Fibroblast of lung (primary cell): Measurements from ENCODE around the gene RIMS4. TPM values are rescaled to one million over a fixed set of nuclear protein-coding genes. Genes with fewer than 3 reads are reported as not detected.

Experiments used
- DNase-seq, 2 donors: peaks; one replicate each; pipeline versions ENCODE4 v3.0.0 to v3.0.0-alpha.2; 2010; ENCODE audit warnings: low read depth in 2 of 2
- H2AFZ ChIP-seq: 2 replicates; pipeline ENCODE4 v1.5.1; 2012; ENCODE audit warnings: low read length, control low read depth, inconsistent platforms
- H3K27ac ChIP-seq: 2 replicates; pipeline ENCODE4 v1.5.1; 2011; ENCODE audit warnings: low read length, control low read depth; ENCODE audit not compliant: insufficient read depth
- H3K27me3 ChIP-seq: 2 replicates; pipeline ENCODE4 v1.5.1; 2011; ENCODE audit warnings: mild to moderate bottlenecking, low read length; ENCODE audit not compliant: control insufficient read depth, insufficient read depth
- H3K36me3 ChIP-seq: 2 replicates; pipeline ENCODE4 v1.5.1; 2011; ENCODE audit warnings: low read length; ENCODE audit not compliant: control insufficient read depth, insufficient read depth
- H3K4me1 ChIP-seq: 2 replicates; pipeline ENCODE4 v1.5.1; 2011; ENCODE audit warnings: low read length; ENCODE audit not compliant: control insufficient read depth, insufficient read depth; ENCODE audit errors: extremely low read depth
- H3K4me2 ChIP-seq: 2 replicates; pipeline ENCODE4 v1.5.1; 2011; ENCODE audit warnings: low read length, control low read depth; ENCODE audit not compliant: insufficient read depth; ENCODE audit errors: extremely low read depth
- H3K4me3 ChIP-seq, 4 experiments: fragments of 200-600 bp in 1 of 4; sonication (generic) in 1 of 4; replicated peaks in 1 of 4; 2 replicates each; pipeline ENCODE4 v1.5.1; 2011 to 2016; ENCODE audit warnings: low read length in 4 of 4, low read depth in 3 of 4, mild to moderate bottlenecking in 3 of 4, control low read depth in 2 of 4, inconsistent platforms in 1 of 4, mixed read lengths in 1 of 4; ENCODE audit not compliant: insufficient read depth in 1 of 4; ENCODE audit errors: control extremely low read depth in 1 of 4
- H3K79me2 ChIP-seq: 2 replicates; pipeline ENCODE4 v1.5.1; 2012; ENCODE audit warnings: mild to moderate bottlenecking, low read length, inconsistent platforms; ENCODE audit not compliant: control insufficient read depth, insufficient read depth
- H3K9ac ChIP-seq: 2 replicates; pipeline ENCODE4 v1.5.1; 2011; ENCODE audit warnings: mild to moderate bottlenecking, low read length, control low read depth; ENCODE audit not compliant: insufficient read depth
- H3K9me3 ChIP-seq: 2 replicates; pipeline ENCODE4 v1.5.1; 2012; ENCODE audit warnings: low read depth, low read length; ENCODE audit not compliant: control insufficient read depth, insufficient read depth
- H4K20me1 ChIP-seq: 2 replicates; pipeline ENCODE4 v1.5.1; 2011; ENCODE audit warnings: low read length; ENCODE audit not compliant: control insufficient read depth, insufficient read depth; ENCODE audit errors: extremely low read depth
- EZH2 ChIP-seq: IDR thresholded peaks from 2 replicates; pipeline ENCODE4 v1.5.1; 2012; ENCODE audit warnings: low read length, control low read depth, mild to moderate bottlenecking; ENCODE audit errors: missing control alignments
- polyA plus RNA-seq, 2 donors: library from polyadenylated mRNA; depleted of rRNA in 1 of 2; stranded (reverse) in 1 of 2; unstranded in 1 of 2; fragments of >200 nt; gene quantifications; 2 replicates each; pipeline ENCODE4 v1.2.1, GENCODE V29; 2011 to 2012; ENCODE audit warnings: missing spikeins in 1 of 2
- total RNA-seq: library from RNA; depleted of rRNA; stranded (reverse); fragments of >200 nt; gene quantifications from 2 replicates; pipeline ENCODE4 v1.2.1, GENCODE V29; 2014
- TF ChIP-seq, protein P1 (sequence below), 2 donors: IDR thresholded peaks in 1 of 2; conservative IDR thresholded peaks in 1 of 2; 1 replicate in 1 of 2; 2 replicates in 1 of 2; pipeline ENCODE4 v1.5.1; 2011 to 2012; ENCODE audit warnings: low read length in 2 of 2, control low read depth in 1 of 2, inconsistent platforms in 1 of 2, low read depth in 1 of 2, mild to moderate bottlenecking in 1 of 2

Gene RIMS4
- total and polyA plus RNA-seq, 2 donors (not counting 1 experiment from before 2014, with no cell fraction given), result under 0.01 to 0.03 TPM

DNA sequence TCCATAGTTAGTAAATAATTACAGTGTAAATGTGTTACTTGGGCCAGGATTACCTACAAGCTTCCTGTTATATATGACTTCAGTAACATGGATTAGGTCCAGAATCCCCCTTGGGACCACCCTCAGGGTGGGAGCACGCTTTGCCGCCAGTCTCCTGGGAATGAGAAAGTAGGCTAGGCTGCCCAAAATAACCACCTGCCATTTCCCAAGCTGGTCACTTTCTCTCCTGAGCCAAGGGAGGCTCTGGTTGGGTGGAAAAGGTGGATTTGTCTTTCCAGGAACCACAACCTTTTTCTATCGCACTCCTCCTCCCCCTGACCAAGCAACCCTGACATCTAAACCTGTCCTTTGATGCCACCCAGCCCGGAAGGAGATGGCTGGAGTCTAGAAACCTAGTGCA, 9.6 kb upstream of the RIMS4 start:
- no peaks in the 10 kb centered on the region for H3K79me2 ChIP-seq
- H3K9me3 ChIP-seq, result no peaks in the 10 kb centered on the region
- H3K27me3 ChIP-seq, result peaks cover 4% of the 10 kb centered on the region
- no peaks in the 10 kb centered on the region for H4K20me1 ChIP-seq
- H3K27ac ChIP-seq, result no peak overlapping the region
- H2AFZ ChIP-seq, result no peak overlapping the region
- H3K36me3 ChIP-seq, result no peaks in the 10 kb centered on the region
- no peak for DNase-seq
- TF ChIP-seq EZH2, result no peak
- TF ChIP-seq, protein P1, sequence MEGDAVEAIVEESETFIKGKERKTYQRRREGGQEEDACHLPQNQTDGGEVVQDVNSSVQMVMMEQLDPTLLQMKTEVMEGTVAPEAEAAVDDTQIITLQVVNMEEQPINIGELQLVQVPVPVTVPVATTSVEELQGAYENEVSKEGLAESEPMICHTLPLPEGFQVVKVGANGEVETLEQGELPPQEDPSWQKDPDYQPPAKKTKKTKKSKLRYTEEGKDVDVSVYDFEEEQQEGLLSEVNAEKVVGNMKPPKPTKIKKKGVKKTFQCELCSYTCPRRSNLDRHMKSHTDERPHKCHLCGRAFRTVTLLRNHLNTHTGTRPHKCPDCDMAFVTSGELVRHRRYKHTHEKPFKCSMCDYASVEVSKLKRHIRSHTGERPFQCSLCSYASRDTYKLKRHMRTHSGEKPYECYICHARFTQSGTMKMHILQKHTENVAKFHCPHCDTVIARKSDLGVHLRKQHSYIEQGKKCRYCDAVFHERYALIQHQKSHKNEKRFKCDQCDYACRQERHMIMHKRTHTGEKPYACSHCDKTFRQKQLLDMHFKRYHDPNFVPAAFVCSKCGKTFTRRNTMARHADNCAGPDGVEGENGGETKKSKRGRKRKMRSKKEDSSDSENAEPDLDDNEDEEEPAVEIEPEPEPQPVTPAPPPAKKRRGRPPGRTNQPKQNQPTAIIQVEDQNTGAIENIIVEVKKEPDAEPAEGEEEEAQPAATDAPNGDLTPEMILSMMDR (conservative IDR thresholded peaks at IDR 0.05 in 1 of 2, IDR thresholded peaks at IDR 0.05 in 1 of 2; ENCODE audit: low read depth in 1 of 2, low read length in 2 of 2), result no peak
- no peaks in the 10 kb centered on the region for H3K4me1 ChIP-seq
- H3K4me3 ChIP-seq, result no peak overlapping the region
- H3K9ac ChIP-seq, result no peak overlapping the region
- H3K4me2 ChIP-seq, result no peak overlapping the region

DNA sequence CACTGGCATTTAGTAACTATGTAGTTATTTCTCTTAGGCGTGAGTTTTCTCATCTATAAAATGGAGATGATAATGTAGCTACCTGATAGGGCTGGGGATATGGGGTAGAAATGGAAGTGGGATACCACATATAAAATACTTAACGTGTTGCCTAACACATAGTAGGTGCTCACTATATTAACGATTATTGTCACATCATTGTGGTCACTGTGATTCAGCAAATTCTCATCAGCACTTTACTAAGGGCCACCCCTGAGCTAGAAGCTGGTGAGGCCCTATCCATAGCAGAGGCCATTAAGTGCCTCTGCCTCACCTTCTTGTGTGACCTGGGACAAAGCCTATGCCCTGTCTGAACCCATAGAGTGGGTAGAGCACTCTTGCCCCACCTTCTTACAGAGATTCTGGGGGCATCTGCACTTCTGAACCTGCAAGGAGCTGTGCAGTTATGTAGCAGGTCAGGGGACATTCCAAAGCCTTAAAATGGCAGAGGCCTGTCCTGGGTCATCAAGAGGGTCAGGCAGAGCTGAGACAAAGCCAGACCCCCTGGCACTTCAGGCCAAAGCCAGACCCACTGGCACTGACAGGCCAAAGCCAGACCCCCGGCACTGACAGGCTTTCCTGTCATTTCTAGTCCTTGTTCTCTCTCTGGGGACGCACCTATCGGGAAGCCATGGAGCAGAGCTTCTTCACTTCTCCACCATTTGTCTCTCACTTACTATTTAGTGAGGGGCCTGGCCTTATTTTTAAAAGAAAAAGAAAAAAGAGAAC, 7.0 kb upstream of the RIMS4 start:
- no peak for DNase-seq
- Histone ChIP-seq H2AFZ (no peak overlapping the region), H4K20me1 (no peaks in the 10 kb centered on the region), H3K4me3 (no peak overlapping the region), H3K4me2 (no peak overlapping the region), H3K27me3 (peaks cover 8% of the 10 kb centered on the region), H3K9me3 (no peaks in the 10 kb centered on the region), H3K9ac (no peak overlapping the region), H3K27ac (no peak overlapping the region), H3K4me1 (no peaks in the 10 kb centered on the region), H3K79me2 (no peaks in the 10 kb centered on the region), H3K36me3 (no peaks in the 10 kb centered on the region)
- TF ChIP-seq, protein P1 (conservative IDR thresholded peaks at IDR 0.05 in 1 of 2, IDR thresholded peaks at IDR 0.05 in 1 of 2; ENCODE audit: low read depth in 1 of 2, low read length in 2 of 2), result no peak
- TF ChIP-seq EZH2, result no peak

DNA sequence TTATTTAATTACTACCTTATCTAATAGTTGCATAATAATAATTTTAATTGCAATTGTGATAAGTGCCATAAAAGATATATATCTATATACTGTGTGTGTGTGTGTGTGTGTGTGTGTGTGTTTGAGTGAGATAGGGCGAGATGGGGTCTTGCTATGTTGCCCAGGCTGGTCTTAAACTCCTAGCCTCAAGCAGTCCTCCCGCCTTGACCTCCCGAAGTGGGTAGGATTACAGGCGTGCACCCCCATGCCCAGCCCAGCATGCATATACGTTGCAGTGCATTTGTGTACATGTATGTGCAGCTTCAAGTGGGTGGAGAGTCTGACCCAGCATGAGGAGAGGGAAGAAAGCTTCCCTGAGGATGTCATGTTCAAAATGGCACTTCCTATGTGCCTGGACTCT, 4.6 kb upstream of the RIMS4 start:
- TF ChIP-seq, protein P1 (conservative IDR thresholded peaks at IDR 0.05 in 1 of 2, IDR thresholded peaks at IDR 0.05 in 1 of 2; ENCODE audit: low read depth in 1 of 2, low read length in 2 of 2), result no peak
- TF ChIP-seq EZH2, result no peak
- H3K27ac ChIP-seq, result no peak overlapping the region
- H3K79me2 ChIP-seq, result no peaks in the 10 kb centered on the region
- H3K36me3 ChIP-seq, result no peaks in the 10 kb centered on the region
- no peak overlapping the region for H3K4me3 ChIP-seq
- no peaks in the 10 kb centered on the region for H4K20me1 ChIP-seq
- no peak for DNase-seq
- H2AFZ ChIP-seq, result no peak overlapping the region
- no peaks in the 10 kb centered on the region for H3K9me3 ChIP-seq
- no peaks in the 10 kb centered on the region for H3K4me1 ChIP-seq
- no peak overlapping the region for H3K4me2 ChIP-seq
- no peak overlapping the region for H3K9ac ChIP-seq
- peaks cover 26% of the 10 kb centered on the region for H3K27me3 ChIP-seq
